CD8-positive, alpha-beta memory T cell (primary cell): Measurements from ENCODE around the gene SLCO4A1. TPM values are rescaled to one million over a fixed set of nuclear protein-coding genes. Genes with fewer than 3 reads are reported as not detected.

Source experiments
- CTCF ChIA-PET: fragments of 350-600 bp; sonication (Branson Sonifier 250); formaldehyde crosslinking; loops from one replicate; lab custom pipeline; 2021; ENCODE audit warnings: antibody characterized with exemption; lab: Charles Lee
- POLR2A ChIA-PET: fragments of 350-600 bp; sonication (Branson Sonifier 250); formaldehyde crosslinking; loops from one replicate; lab custom pipeline; 2021; ENCODE audit warnings: antibody characterized with exemption; lab: Charles Lee
- DNase-seq, 5 donors: peaks; one replicate each; pipeline versions ENCODE4 v3.0.0 to v3.0.0-alpha.2; 2020 to 2022; ENCODE audit warnings: mixed read lengths in 1 of 5
- H3K27ac ChIP-seq: one replicate; pipeline ENCODE4 v1.7.0; 2013; ENCODE audit warnings: low read depth, mild to moderate bottlenecking, low read length, moderate library complexity
- H3K27me3 ChIP-seq: 2 replicates; pipeline ENCODE4 v1.7.0; 2013; ENCODE audit warnings: low read length, mild to moderate bottlenecking; ENCODE audit not compliant: insufficient read depth, poor library complexity, severe bottlenecking
- H3K36me3 ChIP-seq: 2 replicates; pipeline ENCODE4 v1.7.0; 2013; ENCODE audit warnings: mild to moderate bottlenecking, low read length, moderate library complexity; ENCODE audit not compliant: insufficient read depth
- H3K4me1 ChIP-seq: 2 replicates; pipeline ENCODE4 v1.7.0; 2013; ENCODE audit warnings: mild to moderate bottlenecking, low read length, moderate library complexity; ENCODE audit not compliant: insufficient read depth
- H3K4me3 ChIP-seq: 2 replicates; pipeline ENCODE4 v1.7.0; 2013; ENCODE audit warnings: mild to moderate bottlenecking, low read length
- H3K9me3 ChIP-seq: 2 replicates; pipeline ENCODE4 v1.7.0; 2013; ENCODE audit warnings: mild to moderate bottlenecking, low read length
- H3K27ac Mint-ChIP-seq, 8 donors: one replicate each; pipeline ENCODE4 v1.8.0; 2020 to 2021; ENCODE audit warnings: mixed read lengths in 8 of 8, mild to moderate bottlenecking in 6 of 8, inconsistent platforms in 3 of 8, moderate library complexity in 3 of 8
- H3K27me3 Mint-ChIP-seq, 2 donors: one replicate each; pipeline ENCODE4 v1.8.0; 2020 to 2021; ENCODE audit warnings: mixed read lengths in 2 of 2, mild to moderate bottlenecking in 1 of 2, moderate library complexity in 1 of 2
- H3K36me3 Mint-ChIP-seq, 3 donors: one replicate each; pipeline ENCODE4 v1.8.0; 2020 to 2021; ENCODE audit warnings: mixed read lengths in 3 of 3, inconsistent platforms in 1 of 3, mild to moderate bottlenecking in 1 of 3
- H3K4me1 Mint-ChIP-seq, 3 donors: one replicate each; pipeline ENCODE4 v1.8.0; 2020 to 2021; ENCODE audit warnings: mixed read lengths in 3 of 3, inconsistent platforms in 1 of 3, mild to moderate bottlenecking in 1 of 3
- H3K4me3 Mint-ChIP-seq, 7 donors: one replicate each; pipeline ENCODE4 v1.8.0; 2020 to 2021; ENCODE audit warnings: mixed read lengths in 7 of 7, mild to moderate bottlenecking in 6 of 7, moderate library complexity in 4 of 7, inconsistent platforms in 2 of 7
- H3K9me3 Mint-ChIP-seq, 5 donors: one replicate each; pipeline ENCODE4 v1.8.0; 2020 to 2022; ENCODE audit warnings: mixed read lengths in 5 of 5, mild to moderate bottlenecking in 3 of 5, moderate library complexity in 2 of 5, inconsistent platforms in 1 of 5
- polyA plus RNA-seq: library from polyadenylated mRNA; unstranded; fragments of 300-500 nt; fragmentation: Illumina TruSeq; gene quantifications from one replicate; pipeline ENCODE4 v1.2.3, GENCODE V29; 2021
- total RNA-seq, 2 experiments: library from RNA; stranded (reverse); gene quantifications; one replicate each; pipeline ENCODE4 v1.2.3, GENCODE V29; 2021

SLCO4A1 gene
- total and polyA plus RNA-seq, 3 experiments from 2014 or later: 0.47 to 44.9 (median 42.0) TPM

- no peaks in the 10 kb centered on the region for H3K9me3 Mint-ChIP-seq
- POLR2A ChIA-PET: no interaction called here
- H3K36me3 ChIP-seq: no peaks in the 10 kb centered on the region
Observed at GRCh38 chr20:62656197-62656918, 14.1 kb downstream of the SLCO4A1 start.

GRCh38 chr20:62656919-62657588 is 14.8 kb downstream of the SLCO4A1 start:
- Mint-ChIP-seq H3K27me3 (peaks cover 0 to 1% of the 10 kb centered on the region in 2 donors), H3K9me3 (no peaks in the 10 kb centered on the region), H3K4me3 (no peak overlapping the region), H3K36me3 (no peaks in the 10 kb centered on the region), H3K4me1 (peaks cover 5 to 7% (median 6%) of the 10 kb centered on the region in 3 donors), H3K27ac (no peak overlapping the region)
- Histone ChIP-seq H3K4me1 (peaks cover 13% of the 10 kb centered on the region), H3K27ac (no peak overlapping the region), H3K4me3 (no peak overlapping the region), H3K36me3 (no peaks in the 10 kb centered on the region), H3K27me3 (no peaks in the 10 kb centered on the region), H3K9me3 (no peaks in the 10 kb centered on the region)
- peak in 1 of 5 donors; percentile 41 for DNase-seq
- CTCF ChIA-PET: no interaction called here
- POLR2A ChIA-PET: no interaction called here

More at GRCh38 chr20:62656197-62656918, 14.1 kb downstream of the SLCO4A1 start:
- Mint-ChIP-seq H3K36me3 (no peaks in the 10 kb centered on the region), H3K4me3 (no peak overlapping the region), H3K4me1 (peaks cover 12 to 13% (median 12%) of the 10 kb centered on the region in 3 donors), H3K27me3 (peaks cover 0 to 2% of the 10 kb centered on the region in 2 donors), H3K27ac (peak overlapping the region in 1 of 8 donors; percentile 19)
- H3K4me1 ChIP-seq: peaks cover 19% of the 10 kb centered on the region
- CTCF ChIA-PET: no interaction called here
- H3K27ac ChIP-seq: no peak overlapping the region
- H3K27me3 ChIP-seq: no peaks in the 10 kb centered on the region
- no peak overlapping the region for H3K4me3 ChIP-seq
- no peaks in the 10 kb centered on the region for H3K9me3 ChIP-seq
- no peak for DNase-seq

GRCh38 chr20:62657589-62657942 is 15.3 kb downstream of the SLCO4A1 start:
- no peak overlapping the region for H3K27ac Mint-ChIP-seq
- no peak for DNase-seq
- H3K36me3 Mint-ChIP-seq: no peaks in the 10 kb centered on the region
- ChIA-PET POLR2A (no interaction called here), CTCF (no interaction called here)
- Histone ChIP-seq H3K4me1 (peaks cover 8% of the 10 kb centered on the region), H3K36me3 (no peaks in the 10 kb centered on the region), H3K27ac (no peak overlapping the region), H3K4me3 (no peak overlapping the region), H3K9me3 (no peaks in the 10 kb centered on the region), H3K27me3 (no peaks in the 10 kb centered on the region)
- no peaks in the 10 kb centered on the region for H3K9me3 Mint-ChIP-seq
- H3K4me1 Mint-ChIP-seq: peaks cover under 1 to 2% (median 1%) of the 10 kb centered on the region in 3 donors
- no peak overlapping the region for H3K4me3 Mint-ChIP-seq
- no peaks in the 10 kb centered on the region for H3K27me3 Mint-ChIP-seq

GRCh38 chr20:62657956-62658355 is 15.7 kb downstream of the SLCO4A1 start:
- DNase-seq: no peak
- Mint-ChIP-seq H3K27me3 (no peaks in the 10 kb centered on the region), H3K27ac (no peak overlapping the region), H3K4me3 (no peak overlapping the region), H3K36me3 (no peaks in the 10 kb centered on the region), H3K4me1 (peaks cover 0 to 2% (median 0%) of the 10 kb centered on the region in 3 donors), H3K9me3 (no peaks in the 10 kb centered on the region)
- no peaks in the 10 kb centered on the region for H3K27me3 ChIP-seq
- H3K9me3 ChIP-seq: no peaks in the 10 kb centered on the region
- CTCF ChIA-PET: no interaction called here
- H3K36me3 ChIP-seq: no peaks in the 10 kb centered on the region
- H3K4me1 ChIP-seq: peaks cover 4% of the 10 kb centered on the region
- no peak overlapping the region for H3K4me3 ChIP-seq
- H3K27ac ChIP-seq: no peak overlapping the region
- POLR2A ChIA-PET: no interaction called here

- Mint-ChIP-seq H3K36me3 (no peaks in the 10 kb centered on the region), H3K4me3 (no peak overlapping the region), H3K4me1 (no peaks in the 10 kb centered on the region), H3K27me3 (no peaks in the 10 kb centered on the region), H3K9me3 (no peaks in the 10 kb centered on the region), H3K27ac (peak overlapping the region in 1 of 8 donors; percentile 94)
- no peaks in the 10 kb centered on the region for H3K36me3 ChIP-seq
- POLR2A ChIA-PET: no interaction called here
- H3K27ac ChIP-seq: no peak overlapping the region
- no peak overlapping the region for H3K4me3 ChIP-seq
- H3K27me3 ChIP-seq: no peaks in the 10 kb centered on the region
- CTCF ChIA-PET: interaction anchor here (1.1 kb wide), 1 partner anchor 150 kb away, joined by 5 read pairs; no protein-coding TSS in a partner anchor
- DNase-seq: no peak
- H3K9me3 ChIP-seq: no peaks in the 10 kb centered on the region
- H3K4me1 ChIP-seq: no peaks in the 10 kb centered on the region
Observed at GRCh38 chr20:62658593-62659178, 16.4 kb downstream of the SLCO4A1 start.

- no peak overlapping the region for H3K27ac Mint-ChIP-seq
- H3K27me3 ChIP-seq: no peaks in the 10 kb centered on the region
- H3K9me3 Mint-ChIP-seq: no peaks in the 10 kb centered on the region
- no peaks in the 10 kb centered on the region for H3K36me3 Mint-ChIP-seq
- no peak overlapping the region for H3K27ac ChIP-seq
- CTCF ChIA-PET: interaction anchor here (1.1 kb wide), 1 partner anchor 149 kb away, joined by 5 read pairs; no protein-coding TSS in a partner anchor
- no peaks in the 10 kb centered on the region for H3K27me3 Mint-ChIP-seq
- no peaks in the 10 kb centered on the region for H3K4me1 Mint-ChIP-seq
- H3K4me3 ChIP-seq: no peak overlapping the region
- POLR2A ChIA-PET: no interaction called here
- H3K36me3 ChIP-seq: no peaks in the 10 kb centered on the region
- no peaks in the 10 kb centered on the region for H3K4me1 ChIP-seq
- DNase-seq: no peak
- H3K4me3 Mint-ChIP-seq: no peak overlapping the region
- H3K9me3 ChIP-seq: no peaks in the 10 kb centered on the region
Observed at GRCh38 chr20:62659488-62660239, 17.4 kb downstream of the SLCO4A1 start.

- Histone ChIP-seq H3K27ac (no peak overlapping the region), H3K27me3 (no peaks in the 10 kb centered on the region), H3K36me3 (no peaks in the 10 kb centered on the region), H3K4me1 (no peaks in the 10 kb centered on the region), H3K4me3 (no peak overlapping the region), H3K9me3 (no peaks in the 10 kb centered on the region)
- no peak for DNase-seq
- ChIA-PET POLR2A (no interaction called here), CTCF (no interaction called here)
- Mint-ChIP-seq H3K4me1 (no peaks in the 10 kb centered on the region), H3K27me3 (no peaks in the 10 kb centered on the region), H3K9me3 (no peaks in the 10 kb centered on the region), H3K27ac (no peak overlapping the region), H3K36me3 (no peaks in the 10 kb centered on the region), H3K4me3 (no peak overlapping the region)
Observed at GRCh38 chr20:62660240-62660615, 17.9 kb downstream of the SLCO4A1 start.
